AG04450 (cell line): Measurements from ENCODE around the gene ZNF277. TPM values are rescaled to one million over a fixed set of nuclear protein-coding genes. Genes with fewer than 3 reads are reported as not detected.

ENCODE experiments used
- CTCF ChIA-PET: fragments of 300-600, 350-600 bp; formaldehyde crosslinking; extraction: SDS; loops from one replicate; lab custom pipeline; 2022; ENCODE audit warnings: antibody characterized with exemption, inconsistent platforms; lab: Charles Lee
- POLR2A ChIA-PET: fragments of 350-600 bp; formaldehyde crosslinking; extraction: SDS; loops from one replicate; lab custom pipeline; 2021; ENCODE audit warnings: antibody characterized with exemption, inconsistent platforms; lab: Yijun Ruan, JAX
- DNase-seq: peaks from one replicate; pipeline ENCODE4 v3.0.0-alpha.2; 2011; ENCODE audit warnings: low read depth, low spot score
- H3K27ac ChIP-seq: one replicate; pipeline ENCODE4 v1.5.1; 2012; ENCODE audit warnings: low read depth, low read length, control low read depth
- H3K27me3 ChIP-seq: one replicate; pipeline ENCODE4 v1.6.0; 2012; ENCODE audit warnings: low read length; ENCODE audit not compliant: control insufficient read depth, insufficient read depth
- H3K4me3 ChIP-seq: 2 replicates; pipeline ENCODE4 v1.5.1; 2011; ENCODE audit warnings: mild to moderate bottlenecking, low read depth, low read length, control low read depth
- H3K9me3 ChIP-seq: 2 replicates; pipeline ENCODE4 v1.5.1; 2012; ENCODE audit warnings: low read length; ENCODE audit not compliant: control insufficient read depth, insufficient read depth
- polyA plus RNA-seq: library from polyadenylated mRNA; depleted of rRNA; stranded (reverse); fragments of >200 nt; gene quantifications from 2 replicates; pipeline ENCODE4 v1.2.3, GENCODE V29; 2011
- TF ChIP-seq, protein P1 (sequence below): IDR thresholded peaks from 2 replicates; pipeline ENCODE4 v1.5.1; 2011; ENCODE audit warnings: low read depth, low read length, control low read depth, inconsistent platforms

Gene ZNF277
- polyA plus RNA-seq, 1 experiment, result 30.3 TPM

DNA sequence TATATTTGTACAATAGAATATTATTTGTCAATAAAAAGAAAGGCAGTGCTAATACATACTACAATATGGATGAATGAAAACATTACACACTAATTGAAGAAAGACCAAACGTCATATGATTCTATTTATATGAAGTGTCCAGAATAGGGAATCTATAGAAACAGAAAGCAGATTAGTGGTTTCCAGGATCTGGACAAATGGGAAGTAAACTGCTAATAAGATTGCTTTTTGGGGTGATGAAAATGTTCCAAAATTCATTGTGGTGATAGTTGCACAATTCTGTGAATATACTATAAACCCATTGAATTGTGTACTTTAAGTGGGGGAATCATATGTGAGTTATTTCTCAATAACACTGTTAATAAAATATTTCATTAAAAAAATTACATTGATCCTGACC, 165.6 kb downstream of the ZNF277 start:
- TF ChIP-seq, protein P1, sequence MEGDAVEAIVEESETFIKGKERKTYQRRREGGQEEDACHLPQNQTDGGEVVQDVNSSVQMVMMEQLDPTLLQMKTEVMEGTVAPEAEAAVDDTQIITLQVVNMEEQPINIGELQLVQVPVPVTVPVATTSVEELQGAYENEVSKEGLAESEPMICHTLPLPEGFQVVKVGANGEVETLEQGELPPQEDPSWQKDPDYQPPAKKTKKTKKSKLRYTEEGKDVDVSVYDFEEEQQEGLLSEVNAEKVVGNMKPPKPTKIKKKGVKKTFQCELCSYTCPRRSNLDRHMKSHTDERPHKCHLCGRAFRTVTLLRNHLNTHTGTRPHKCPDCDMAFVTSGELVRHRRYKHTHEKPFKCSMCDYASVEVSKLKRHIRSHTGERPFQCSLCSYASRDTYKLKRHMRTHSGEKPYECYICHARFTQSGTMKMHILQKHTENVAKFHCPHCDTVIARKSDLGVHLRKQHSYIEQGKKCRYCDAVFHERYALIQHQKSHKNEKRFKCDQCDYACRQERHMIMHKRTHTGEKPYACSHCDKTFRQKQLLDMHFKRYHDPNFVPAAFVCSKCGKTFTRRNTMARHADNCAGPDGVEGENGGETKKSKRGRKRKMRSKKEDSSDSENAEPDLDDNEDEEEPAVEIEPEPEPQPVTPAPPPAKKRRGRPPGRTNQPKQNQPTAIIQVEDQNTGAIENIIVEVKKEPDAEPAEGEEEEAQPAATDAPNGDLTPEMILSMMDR, result no peak
- H3K4me3 ChIP-seq, result no peak overlapping the region
- H3K9me3 ChIP-seq, result no peaks in the 10 kb centered on the region
- no peak for DNase-seq
- ChIA-PET POLR2A (interaction anchor here (1.0 kb wide), 1 partner anchor 9 kb away, joined by 4 read pairs; no protein-coding TSS in a partner anchor), CTCF (no interaction called here)
- H3K27ac ChIP-seq, result no peak overlapping the region
- no peaks in the 10 kb centered on the region for H3K27me3 ChIP-seq

DNA sequence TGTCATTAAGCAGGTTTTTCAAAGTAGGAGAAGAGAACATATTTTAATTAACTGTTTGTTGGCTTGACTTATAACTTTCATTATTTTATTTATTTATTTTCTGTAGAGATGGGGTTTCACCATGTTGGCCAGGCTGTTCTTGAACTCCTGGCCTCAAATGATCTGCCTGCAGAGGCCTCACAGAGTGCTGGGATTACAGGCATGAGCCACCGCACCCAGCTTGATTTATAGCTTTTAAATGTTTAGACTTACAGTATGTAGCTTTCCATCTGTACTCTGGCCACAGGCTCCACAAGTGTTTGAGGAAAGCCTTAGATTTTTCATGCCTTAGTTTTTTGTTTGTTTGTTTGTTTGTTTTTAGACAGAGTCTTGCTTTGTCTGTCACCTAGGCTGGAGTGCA, 171.1 kb downstream of the ZNF277 start:
- ChIA-PET POLR2A (no interaction called here), CTCF (no interaction called here)
- TF ChIP-seq, protein P1, result no peak
- Histone ChIP-seq H3K27ac (no peak overlapping the region), H3K27me3 (no peaks in the 10 kb centered on the region), H3K4me3 (no peak overlapping the region), H3K9me3 (no peaks in the 10 kb centered on the region)
- DNase-seq, result no peak

DNA sequence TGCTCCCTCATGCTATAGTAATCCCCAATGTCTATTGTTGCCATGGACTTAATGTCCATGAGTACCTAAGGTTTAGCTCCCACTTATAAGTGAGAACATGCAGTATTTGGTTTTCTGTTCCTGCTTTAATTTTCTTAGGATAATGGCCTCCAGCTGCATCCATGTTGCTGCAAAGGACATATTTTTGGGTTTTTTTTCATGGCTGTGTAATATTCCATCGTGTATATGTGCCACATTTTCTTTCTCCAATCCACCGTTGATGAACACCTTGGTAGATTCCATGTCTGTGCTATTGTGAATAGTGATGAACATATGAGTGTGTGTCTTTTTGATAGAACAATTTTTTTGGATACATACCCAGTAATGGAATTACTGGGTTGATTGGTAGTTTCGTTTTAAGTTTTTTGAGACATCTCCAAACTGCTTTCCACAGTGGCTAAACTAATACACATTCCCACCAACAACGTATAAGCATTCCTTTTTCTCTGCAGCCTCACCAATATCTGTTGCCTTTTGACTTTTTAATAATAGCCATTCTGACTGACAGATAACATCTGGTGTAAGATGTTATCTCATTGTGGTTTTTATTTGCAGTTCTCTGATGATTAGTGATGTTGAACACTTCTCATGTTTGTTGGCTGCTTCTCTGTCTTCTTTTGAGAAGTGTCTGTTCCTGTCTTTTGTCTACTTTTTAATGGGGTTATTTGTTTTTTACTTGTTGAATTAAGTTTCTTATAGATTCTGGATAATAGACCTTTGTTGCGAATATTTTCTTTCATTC, 175.0 kb downstream of the ZNF277 start:
- H3K9me3 ChIP-seq, result no peaks in the 10 kb centered on the region
- ChIA-PET CTCF (no interaction called here), POLR2A (no interaction called here)
- TF ChIP-seq, protein P1, result no peak
- no peaks in the 10 kb centered on the region for H3K27me3 ChIP-seq
- H3K27ac ChIP-seq, result no peak overlapping the region
- no peak overlapping the region for H3K4me3 ChIP-seq
- DNase-seq, result no peak

DNA sequence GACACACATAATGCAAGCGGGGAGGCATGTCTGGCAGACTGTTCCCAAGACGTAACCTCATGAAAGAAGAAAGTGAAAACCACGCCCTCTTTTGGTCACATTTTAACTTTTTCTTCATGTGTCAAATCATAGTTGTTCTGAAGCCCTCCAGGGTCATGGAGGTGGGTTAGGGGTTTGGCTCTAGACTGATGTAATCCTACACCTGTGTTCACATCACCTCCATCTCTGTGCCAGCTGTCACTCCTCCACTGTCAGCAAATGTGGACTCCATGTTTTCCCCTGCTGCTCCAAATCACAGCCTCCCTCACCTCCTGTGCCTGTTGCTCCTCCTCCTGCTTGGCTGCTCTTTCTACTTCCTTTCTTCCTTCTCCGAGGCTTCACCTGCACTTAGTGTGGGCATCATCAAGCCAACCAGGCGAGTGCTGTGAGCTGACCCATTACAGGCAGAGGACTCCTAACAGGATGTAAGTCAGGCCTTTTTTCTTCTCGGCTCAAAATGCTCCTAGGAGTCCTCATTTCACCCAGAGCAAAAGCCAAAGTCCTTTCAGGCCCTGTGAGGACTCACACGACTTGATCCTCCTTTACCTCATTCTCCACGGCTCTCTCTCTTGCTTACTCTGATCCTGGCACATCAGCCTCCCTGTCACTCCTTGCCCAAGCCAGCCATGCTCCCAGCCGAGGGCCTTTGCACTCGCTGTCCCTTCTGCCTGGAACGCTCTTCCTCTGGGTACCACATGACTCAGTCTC, 177.3 kb downstream of the ZNF277 start:
- DNase-seq, result no peak
- CTCF ChIA-PET, result interaction anchor here (1.2 kb wide), 1 partner anchor 14 kb away, joined by 3 read pairs; no protein-coding TSS in a partner anchor
- H3K9me3 ChIP-seq, result no peaks in the 10 kb centered on the region
- no peaks in the 10 kb centered on the region for H3K27me3 ChIP-seq
- no peak overlapping the region for H3K27ac ChIP-seq
- POLR2A ChIA-PET, result no interaction called here
- H3K4me3 ChIP-seq, result no peak overlapping the region
- TF ChIP-seq, protein P1, result no peak

GRCh38 chr7:112385516-112385915, 179.0 kb downstream of the ZNF277 start:
- no peak overlapping the region for H3K27ac ChIP-seq
- TF ChIP-seq, protein P1, result no peak
- POLR2A ChIA-PET, result no interaction called here
- no peak overlapping the region for H3K4me3 ChIP-seq
- no peaks in the 10 kb centered on the region for H3K27me3 ChIP-seq
- H3K9me3 ChIP-seq, result no peaks in the 10 kb centered on the region
- no peak for DNase-seq
- CTCF ChIA-PET, result no interaction called here
